ENCODE measurements around the gene PTPRJ.

The PTPRJ gene

GRCh38 chr11:48007677-48008076 is 27.3 kb downstream of the PTPRJ start:
- POLR2A ChIA-PET: interaction anchor here (0.6 kb wide), 1 partner anchor 248 kb away, joined by 6 read pairs; no protein-coding TSS in a partner anchor

GRCh38 chr11:48008951-48009270 is 28.6 kb downstream of the PTPRJ start:
- DNase-seq (ENCODE audit: extremely low spot score): no peak
- ChIA-PET CTCF (interaction anchor here (0.8 kb wide), 1 partner anchor 34 kb away, joined by 3 read pairs; no protein-coding TSS in a partner anchor), POLR2A (no interaction called here)
- TF ChIP-seq HDGF (IDR thresholded peaks at IDR 0.05; ENCODE audit: borderline replicate concordance): no peak
- TF ChIP-seq SP1 (IDR thresholded peaks at IDR 0.05): no peak
- no peak for TF ChIP-seq BHLHE40 (IDR thresholded peaks at IDR 0.05; ENCODE audit: borderline replicate concordance)
- no peak for TF ChIP-seq FOXA1 (IDR thresholded peaks at IDR 0.05)
- no peak for TF ChIP-seq LEF1 (IDR thresholded peaks at IDR 0.05; ENCODE audit: borderline replicate concordance)
- TF ChIP-seq ARNT (IDR thresholded peaks at IDR 0.05): no peak
- TF ChIP-seq SUZ12 (IDR thresholded peaks at IDR 0.05): no peak
- TF ChIP-seq NFRKB (IDR thresholded peaks at IDR 0.05): no peak
- no peak for TF ChIP-seq FOXK2 (IDR thresholded peaks at IDR 0.05)
- no peak for TF ChIP-seq FOXM1 (IDR thresholded peaks at IDR 0.05; ENCODE audit: borderline replicate concordance)
- TF ChIP-seq CTBP1 (IDR thresholded peaks at IDR 0.05; ENCODE audit: borderline replicate concordance): no peak
- TF ChIP-seq ELF4 (IDR thresholded peaks at IDR 0.05): no peak
- no peak for TF ChIP-seq L3MBTL2 (conservative IDR thresholded peaks at IDR 0.05)
- no peak for TF ChIP-seq TARDBP (IDR thresholded peaks at IDR 0.05)
- TF ChIP-seq, protein P1, sequence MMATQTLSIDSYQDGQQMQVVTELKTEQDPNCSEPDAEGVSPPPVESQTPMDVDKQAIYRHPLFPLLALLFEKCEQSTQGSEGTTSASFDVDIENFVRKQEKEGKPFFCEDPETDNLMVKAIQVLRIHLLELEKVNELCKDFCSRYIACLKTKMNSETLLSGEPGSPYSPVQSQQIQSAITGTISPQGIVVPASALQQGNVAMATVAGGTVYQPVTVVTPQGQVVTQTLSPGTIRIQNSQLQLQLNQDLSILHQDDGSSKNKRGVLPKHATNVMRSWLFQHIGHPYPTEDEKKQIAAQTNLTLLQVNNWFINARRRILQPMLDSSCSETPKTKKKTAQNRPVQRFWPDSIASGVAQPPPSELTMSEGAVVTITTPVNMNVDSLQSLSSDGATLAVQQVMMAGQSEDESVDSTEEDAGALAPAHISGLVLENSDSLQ (IDR thresholded peaks at IDR 0.05): no peak

More at GRCh38 chr11:48007677-48008076, 27.3 kb downstream of the PTPRJ start:
- TF ChIP-seq SUZ12 (IDR thresholded peaks at IDR 0.05) (no peak), NFRKB (IDR thresholded peaks at IDR 0.05) (no peak), ELF4 (IDR thresholded peaks at IDR 0.05) (no peak), L3MBTL2 (conservative IDR thresholded peaks at IDR 0.05) (no peak), CTBP1 (IDR thresholded peaks at IDR 0.05; ENCODE audit: borderline replicate concordance) (no peak), LEF1 (IDR thresholded peaks at IDR 0.05; ENCODE audit: borderline replicate concordance) (no peak), HDGF (IDR thresholded peaks at IDR 0.05; ENCODE audit: borderline replicate concordance) (no peak), TARDBP (IDR thresholded peaks at IDR 0.05) (no peak), ARNT (IDR thresholded peaks at IDR 0.05) (no peak), SP1 (IDR thresholded peaks at IDR 0.05) (no peak), FOXA1 (IDR thresholded peaks at IDR 0.05) (no peak), FOXM1 (IDR thresholded peaks at IDR 0.05; ENCODE audit: borderline replicate concordance) (no peak), BHLHE40 (IDR thresholded peaks at IDR 0.05; ENCODE audit: borderline replicate concordance) (no peak), FOXK2 (IDR thresholded peaks at IDR 0.05) (no peak), ZNF384 (IDR thresholded peaks at IDR 0.05) (no peak)
- TF ChIP-seq, protein P1 (IDR thresholded peaks at IDR 0.05): no peak
- no peak for DNase-seq (ENCODE audit: extremely low spot score)
- CTCF ChIA-PET: no interaction called here

DNA sequence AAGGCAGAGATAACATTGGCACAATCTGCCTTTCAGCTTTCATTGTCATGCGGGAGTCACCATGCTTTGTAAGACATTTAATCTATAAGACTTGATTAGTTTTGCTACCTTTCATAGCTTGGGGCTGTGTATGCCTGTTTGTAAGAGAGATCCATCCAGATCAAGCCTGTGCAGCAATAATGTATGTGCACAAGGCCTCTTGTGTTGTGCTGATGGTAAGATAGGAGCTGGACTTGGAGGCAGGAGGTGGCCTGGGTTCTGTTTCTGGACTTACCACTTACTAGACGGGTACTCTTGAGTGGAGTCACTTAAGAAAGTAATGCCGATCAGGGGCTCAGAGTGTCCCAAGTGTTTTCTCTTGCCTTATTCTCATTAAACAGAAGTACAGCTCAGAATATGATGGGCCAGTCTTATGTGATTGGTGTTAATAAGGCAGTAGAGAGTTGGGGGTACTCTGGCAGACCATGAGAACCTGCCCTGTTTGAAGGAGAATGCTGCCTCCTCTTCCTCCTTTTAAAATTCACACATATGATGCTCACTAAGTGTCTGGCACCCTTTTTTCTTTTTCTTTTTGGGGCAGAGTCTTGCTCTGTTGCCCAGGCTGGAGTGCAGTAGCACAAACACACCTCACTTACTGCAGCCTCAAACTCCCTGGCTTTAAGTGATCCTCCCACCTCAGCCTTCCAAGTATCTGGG is 30.9 kb downstream of the PTPRJ start:
- POLR2A ChIA-PET: no interaction called here
- TF ChIP-seq ELF4 (IDR thresholded peaks at IDR 0.05) (no peak), FOXM1 (IDR thresholded peaks at IDR 0.05; ENCODE audit: borderline replicate concordance) (no peak), ZNF384 (IDR thresholded peaks at IDR 0.05) (no peak), L3MBTL2 (conservative IDR thresholded peaks at IDR 0.05) (no peak), SP1 (IDR thresholded peaks at IDR 0.05) (no peak), LEF1 (IDR thresholded peaks at IDR 0.05; ENCODE audit: borderline replicate concordance) (no peak), FOXA1 (IDR thresholded peaks at IDR 0.05) (no peak), ARNT (IDR thresholded peaks at IDR 0.05) (no peak), TARDBP (IDR thresholded peaks at IDR 0.05) (no peak), SUZ12 (IDR thresholded peaks at IDR 0.05) (no peak), FOXK2 (IDR thresholded peaks at IDR 0.05) (no peak), BHLHE40 (IDR thresholded peaks at IDR 0.05; ENCODE audit: borderline replicate concordance) (no peak), CTBP1 (IDR thresholded peaks at IDR 0.05; ENCODE audit: borderline replicate concordance) (no peak), HDGF (IDR thresholded peaks at IDR 0.05; ENCODE audit: borderline replicate concordance) (no peak), NFRKB (IDR thresholded peaks at IDR 0.05) (no peak)
- TF ChIP-seq, protein P1 (IDR thresholded peaks at IDR 0.05): no peak
- DNase-seq (ENCODE audit: extremely low spot score): no peak
- CTCF ChIA-PET: no interaction called here

GRCh38 chr11:48011798-48012391 is 31.5 kb downstream of the PTPRJ start:
- CTCF ChIA-PET: no interaction called here
- no peak for TF ChIP-seq TARDBP (IDR thresholded peaks at IDR 0.05)
- no peak for TF ChIP-seq SP1 (IDR thresholded peaks at IDR 0.05)
- TF ChIP-seq, protein P1 (IDR thresholded peaks at IDR 0.05): no peak
- TF ChIP-seq ARNT (IDR thresholded peaks at IDR 0.05): no peak
- TF ChIP-seq SUZ12 (IDR thresholded peaks at IDR 0.05): no peak
- TF ChIP-seq ELF4 (IDR thresholded peaks at IDR 0.05): no peak
- no peak for TF ChIP-seq NFRKB (IDR thresholded peaks at IDR 0.05)
- TF ChIP-seq LEF1 (IDR thresholded peaks at IDR 0.05; ENCODE audit: borderline replicate concordance): no peak
- no peak for TF ChIP-seq FOXK2 (IDR thresholded peaks at IDR 0.05)
- no peak for TF ChIP-seq FOXA1 (IDR thresholded peaks at IDR 0.05)
- no peak for TF ChIP-seq FOXM1 (IDR thresholded peaks at IDR 0.05; ENCODE audit: borderline replicate concordance)
- no peak for TF ChIP-seq L3MBTL2 (conservative IDR thresholded peaks at IDR 0.05)
- no peak for TF ChIP-seq ZNF384 (IDR thresholded peaks at IDR 0.05)
- no peak for TF ChIP-seq BHLHE40 (IDR thresholded peaks at IDR 0.05; ENCODE audit: borderline replicate concordance)
- no peak for TF ChIP-seq CTBP1 (IDR thresholded peaks at IDR 0.05; ENCODE audit: borderline replicate concordance)
- no peak for TF ChIP-seq HDGF (IDR thresholded peaks at IDR 0.05; ENCODE audit: borderline replicate concordance)
- POLR2A ChIA-PET: no interaction called here
- no peak for DNase-seq (ENCODE audit: extremely low spot score)

All from HEK293T (cell line).